CD4-positive, alpha-beta T cell (primary cell): Measurements from ENCODE around the gene RANBP3. TPM values are rescaled to one million over a fixed set of nuclear protein-coding genes. Genes with fewer than 3 reads are reported as not detected.
A peak's percentile ranks its signal among the peaks of the same experiment; 100 is the strongest.

Experiments used
- ATAC-seq: fragments of 200-7000 bp; cut with Tn5 transposase; one replicate; pipeline ENCODE4 v1.10.0; 2022; ENCODE audit warnings: mild to moderate bottlenecking; ENCODE audit not compliant: poor library complexity
- CTCF ChIA-PET: fragments of 350-600 bp; sonication (Branson Sonifier 250); formaldehyde crosslinking; loops from one replicate; lab custom pipeline; 2021; ENCODE audit warnings: antibody characterized with exemption, inconsistent platforms; lab: Charles Lee
- POLR2A ChIA-PET: fragments of 350-600 bp; sonication (Branson Sonifier 250); formaldehyde crosslinking; loops from one replicate; lab custom pipeline; 2021; ENCODE audit warnings: antibody characterized with exemption, inconsistent platforms; lab: Charles Lee
- DNase-seq, 14 experiments: peaks; one replicate each; pipeline ENCODE4 v3.0.0-alpha.2; 2013 to 2020; ENCODE audit warnings: mixed read lengths in 2 of 14
- H3K27ac ChIP-seq, 2 donors: one replicate each; pipeline versions ENCODE4 v1.5.1 to v1.7.0; 2013; ENCODE audit warnings: low read length in 2 of 2, low read depth in 1 of 2, mild to moderate bottlenecking in 1 of 2
- H3K27me3 ChIP-seq, 2 experiments: 1 replicate in 1 of 2; 2 replicates in 1 of 2; pipeline versions ENCODE4 v1.6.1 to v1.7.0; 2013; ENCODE audit warnings: low read length in 2 of 2, control low read depth in 1 of 2, mild to moderate bottlenecking in 1 of 2, moderate library complexity in 1 of 2; ENCODE audit not compliant: insufficient read depth in 2 of 2, control insufficient read depth in 1 of 2
- H3K36me3 ChIP-seq: one replicate; pipeline ENCODE4 v1.6.1; 2013; ENCODE audit warnings: low read length, control low read depth; ENCODE audit not compliant: insufficient read depth
- H3K4me1 ChIP-seq: one replicate; pipeline ENCODE4 v1.6.1; 2013; ENCODE audit warnings: low read length, control low read depth; ENCODE audit not compliant: insufficient read depth
- H3K4me3 ChIP-seq: one replicate; pipeline ENCODE4 v1.5.1; 2013; ENCODE audit warnings: mild to moderate bottlenecking, low read length, moderate library complexity
- H3K9me3 ChIP-seq, 2 experiments: 1 replicate in 1 of 2; 2 replicates in 1 of 2; pipeline versions ENCODE4 v1.6.1 to v1.7.0; 2013; ENCODE audit warnings: low read length in 2 of 2, mild to moderate bottlenecking in 2 of 2, control low read depth in 1 of 2, moderate library complexity in 1 of 2; ENCODE audit not compliant: control insufficient read depth in 1 of 2, insufficient read depth in 1 of 2
- H3K27ac Mint-ChIP-seq: one replicate; pipeline ENCODE4 v1.8.0; 2020; ENCODE audit warnings: mixed read lengths
- H3K27me3 Mint-ChIP-seq: one replicate; pipeline ENCODE4 v1.8.0; 2021; ENCODE audit warnings: mixed read lengths
- H3K36me3 Mint-ChIP-seq: one replicate; pipeline ENCODE4 v1.8.0; 2021; ENCODE audit warnings: low read depth, mixed read lengths
- H3K4me1 Mint-ChIP-seq: one replicate; pipeline ENCODE4 v1.8.0; 2021; ENCODE audit warnings: low read depth, mixed read lengths
- H3K4me3 Mint-ChIP-seq: one replicate; pipeline ENCODE4 v1.8.0; 2020; ENCODE audit warnings: mild to moderate bottlenecking, mixed read lengths
- H3K9me3 Mint-ChIP-seq: one replicate; pipeline ENCODE4 v1.8.0; 2020; ENCODE audit warnings: mixed read lengths
- intact Hi-C, 2 experiments: fragments of 100-400 bp; cut with DNase I in 1 of 2; cut with micrococcal nuclease in 1 of 2; formaldehyde crosslinking; loops; one replicate each; pipeline versions ENCODE4 v1.15.1 to v1.9.0; 2023 to 2025; cut with DNase I, micrococcal nuclease
- total RNA-seq, 174 experiments: library from RNA in 2 of 174; stranded (reverse) in 2 of 174; gene quantifications; one replicate each; pipeline ENCODE4 v1.2.3 and lab custom pipeline; 2021 to 2026
- TF ChIP-seq, protein P1 (sequence below): fragments of 200-600 bp; IDR thresholded peaks from one replicate; pipeline ENCODE4 v1.8.0; 2022; ENCODE audit warnings: antibody characterized with exemption, mild to moderate bottlenecking

The RANBP3 gene
- total RNA-seq, 2 experiments from 2014 or later: 82.7 to 88.7 TPM

- intact Hi-C loops: loop anchor here in 1 of 2 experiments (2.0 kb wide), 1 partner anchor 85 kb away; no protein-coding TSS in a partner anchor
- Histone ChIP-seq H3K4me3 (no peak overlapping the region), H3K27ac (no peak overlapping the region), H3K9me3 (peaks cover 0 to 7% of the 10 kb centered on the region in 2 experiments), H3K4me1 (peaks cover 10% of the 10 kb centered on the region), H3K27me3 (no peaks in the 10 kb centered on the region), H3K36me3 (peaks cover 27% of the 10 kb centered on the region)
- TF ChIP-seq, protein P1, sequence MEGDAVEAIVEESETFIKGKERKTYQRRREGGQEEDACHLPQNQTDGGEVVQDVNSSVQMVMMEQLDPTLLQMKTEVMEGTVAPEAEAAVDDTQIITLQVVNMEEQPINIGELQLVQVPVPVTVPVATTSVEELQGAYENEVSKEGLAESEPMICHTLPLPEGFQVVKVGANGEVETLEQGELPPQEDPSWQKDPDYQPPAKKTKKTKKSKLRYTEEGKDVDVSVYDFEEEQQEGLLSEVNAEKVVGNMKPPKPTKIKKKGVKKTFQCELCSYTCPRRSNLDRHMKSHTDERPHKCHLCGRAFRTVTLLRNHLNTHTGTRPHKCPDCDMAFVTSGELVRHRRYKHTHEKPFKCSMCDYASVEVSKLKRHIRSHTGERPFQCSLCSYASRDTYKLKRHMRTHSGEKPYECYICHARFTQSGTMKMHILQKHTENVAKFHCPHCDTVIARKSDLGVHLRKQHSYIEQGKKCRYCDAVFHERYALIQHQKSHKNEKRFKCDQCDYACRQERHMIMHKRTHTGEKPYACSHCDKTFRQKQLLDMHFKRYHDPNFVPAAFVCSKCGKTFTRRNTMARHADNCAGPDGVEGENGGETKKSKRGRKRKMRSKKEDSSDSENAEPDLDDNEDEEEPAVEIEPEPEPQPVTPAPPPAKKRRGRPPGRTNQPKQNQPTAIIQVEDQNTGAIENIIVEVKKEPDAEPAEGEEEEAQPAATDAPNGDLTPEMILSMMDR: peak; percentile 41
- Mint-ChIP-seq H3K9me3 (no peaks in the 10 kb centered on the region), H3K4me1 (no peaks in the 10 kb centered on the region), H3K27ac (no peak overlapping the region), H3K36me3 (peaks cover 9% of the 10 kb centered on the region), H3K27me3 (peaks cover 12% of the 10 kb centered on the region), H3K4me3 (peak overlapping the region; percentile 7)
- ChIA-PET POLR2A (interaction anchor here (0.9 to 2.1 kb wide), 4 partner anchors 9 to 88 kb away, joined by 3 to 10 read pairs (median 4); partner anchors contain the start of genes NDUFA11 and VMAC), CTCF (interaction anchor here (3.0 kb wide), 1 partner anchor 88 kb away, joined by 9 read pairs; no protein-coding TSS in a partner anchor)
- DNase-seq: peak in 6 of 14 experiments; percentile 10 to 46 (median 24)
- peak; percentile 41 for ATAC-seq
Observed at GRCh38 chr19:5891938-5892771, 85.8 kb downstream of the RANBP3 start.

DNA sequence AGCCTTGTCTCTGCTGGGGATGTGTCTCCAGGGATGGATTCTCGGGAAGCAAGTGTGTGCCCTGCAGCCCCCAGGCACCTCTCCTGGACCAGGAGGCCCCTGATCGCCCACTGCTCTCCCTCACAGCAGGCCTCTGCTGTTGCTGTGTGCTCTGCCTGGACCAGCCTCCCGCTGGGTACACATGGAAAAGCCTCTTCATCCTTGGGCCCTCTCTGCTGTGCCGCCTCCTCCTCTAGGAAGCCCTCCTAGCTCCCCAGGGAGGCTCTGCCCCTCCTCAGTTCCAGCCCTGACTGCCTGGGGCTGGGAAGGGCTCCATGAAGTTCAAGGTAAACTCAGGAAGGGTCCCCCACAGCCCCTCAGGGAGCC is 86.4 kb downstream of the RANBP3 start:
- Histone ChIP-seq H3K36me3 (peaks cover 21% of the 10 kb centered on the region), H3K27me3 (no peaks in the 10 kb centered on the region), H3K9me3 (peaks cover 0 to 7% of the 10 kb centered on the region in 2 experiments), H3K4me1 (peaks cover 10% of the 10 kb centered on the region), H3K27ac (no peak overlapping the region), H3K4me3 (no peak overlapping the region)
- Mint-ChIP-seq H3K27ac (no peak overlapping the region), H3K4me1 (no peaks in the 10 kb centered on the region), H3K36me3 (peaks cover 9% of the 10 kb centered on the region), H3K9me3 (no peaks in the 10 kb centered on the region), H3K27me3 (peaks cover 12% of the 10 kb centered on the region), H3K4me3 (no peak overlapping the region)
- ChIA-PET CTCF (interaction anchor here (3.0 kb wide), 1 partner anchor 87 kb away, joined by 9 read pairs; no protein-coding TSS in a partner anchor), POLR2A (interaction anchor here (0.9 to 2.1 kb wide), 5 partner anchors 9 to 87 kb away, joined by 3 to 10 read pairs (median 5); partner anchors contain the start of genes NDUFA11 and VMAC)
- intact Hi-C loops: no loop called here
- TF ChIP-seq, protein P1: no peak
- no peak for DNase-seq
- no peak for ATAC-seq

DNA sequence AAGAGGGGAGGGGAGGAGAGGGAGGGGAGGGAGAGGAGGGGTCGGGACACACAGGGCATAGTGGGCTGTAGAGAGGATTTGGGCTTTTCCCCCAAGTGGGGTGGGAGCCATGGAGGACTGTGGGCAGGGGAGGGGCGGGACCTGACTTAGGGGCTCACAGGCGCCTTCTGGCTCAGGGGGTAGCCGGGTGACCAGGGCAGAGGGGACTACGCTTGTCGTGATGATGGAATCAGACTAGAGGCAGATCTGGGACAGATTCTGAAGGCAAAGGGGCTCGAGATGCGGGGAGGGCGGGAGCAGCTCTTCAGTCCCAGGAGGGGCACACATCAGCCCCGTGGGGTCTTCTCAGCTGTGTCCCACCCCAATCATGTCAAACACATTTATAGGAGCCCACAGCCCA is 87.8 kb downstream of the RANBP3 start:
- Mint-ChIP-seq H3K27ac (no peak overlapping the region), H3K9me3 (no peaks in the 10 kb centered on the region), H3K4me1 (no peaks in the 10 kb centered on the region)

More for the DNA sequence above, 87.8 kb downstream of the RANBP3 start:
- H3K36me3 Mint-ChIP-seq: peaks cover under 1% of the 10 kb centered on the region
- DNase-seq: peak in 1 of 14 experiments; percentile 11
- no peak overlapping the region for H3K4me3 Mint-ChIP-seq
- Histone ChIP-seq H3K4me1 (peaks cover 10% of the 10 kb centered on the region), H3K36me3 (peaks cover 10% of the 10 kb centered on the region), H3K9me3 (peaks cover 0 to 7% of the 10 kb centered on the region in 2 experiments), H3K27me3 (no peaks in the 10 kb centered on the region), H3K4me3 (no peak overlapping the region), H3K27ac (no peak overlapping the region)
- intact Hi-C loops: no loop called here
- H3K27me3 Mint-ChIP-seq: peaks cover 17% of the 10 kb centered on the region
- POLR2A ChIA-PET: interaction anchor here (1.7 kb wide), 1 partner anchor 14 kb away, joined by 9 read pairs; the partner anchor contains the start of genes NDUFA11 and VMAC
- CTCF ChIA-PET: interaction anchor here (0.8 kb wide), 1 partner anchor 86 kb away, joined by 3 read pairs; no protein-coding TSS in a partner anchor
- no peak for ATAC-seq
- TF ChIP-seq, protein P1: no peak
